Stimulated activated CD4-positive, alpha-beta T cell treated with anti-CD3 and anti-CD28 coated beads, Interleukin-2, amount 100 ng/mL, for 4 hours (primary cell): ENCODE results near the gene AARS2.
"Not testable (repeated sequence)": the region's sequence is repeated elsewhere in the genome, so short reads cannot be mapped to it uniquely, and the experiment has no call there.

Experiments
- DNase-seq: peaks from one replicate; pipeline ENCODE4 v3.0.0-alpha.2; 2020; ENCODE audit warnings: low read depth

AARS2 gene

DNA sequence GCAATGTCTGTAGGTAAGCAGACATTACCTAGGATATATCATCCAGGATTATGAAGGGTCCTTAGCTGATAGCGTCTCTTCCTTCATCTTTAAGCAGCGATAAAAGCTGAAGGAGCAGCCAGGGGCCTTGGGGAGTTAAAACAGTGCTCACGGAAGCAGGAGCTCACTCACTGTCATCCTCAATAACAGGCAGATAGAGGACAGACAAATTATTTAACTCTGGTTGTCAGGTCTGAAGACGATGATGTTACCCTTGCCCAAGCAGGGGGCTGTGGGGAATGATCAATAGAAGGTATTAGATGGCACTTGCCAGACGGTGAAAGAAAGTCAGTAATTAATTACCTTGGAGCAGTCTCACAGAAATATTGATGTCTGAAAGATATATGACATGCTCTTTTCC lies 16.7 kb upstream of the AARS2 start:
- no peak for DNase-seq

DNA sequence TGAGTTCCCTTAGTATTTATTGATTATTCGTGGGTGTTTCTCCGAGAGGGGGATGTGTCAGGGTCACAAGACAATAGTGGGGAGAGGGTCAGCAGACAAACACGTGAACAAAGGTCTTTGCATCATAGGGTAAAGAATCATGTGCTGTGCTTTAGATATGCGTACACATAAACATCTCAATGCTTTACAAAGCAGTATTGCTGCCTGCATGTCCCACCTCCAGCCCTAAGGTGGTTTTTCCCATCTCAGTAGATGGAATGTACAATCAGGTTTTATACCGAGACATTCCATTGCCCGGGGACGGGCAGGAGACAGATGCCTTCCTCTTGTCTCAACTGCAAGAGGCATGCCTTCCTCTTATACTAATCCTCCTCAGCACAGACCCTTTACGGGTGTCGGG lies 15.1 kb upstream of the AARS2 start:
- DNase-seq = not testable (repeated sequence)

DNA sequence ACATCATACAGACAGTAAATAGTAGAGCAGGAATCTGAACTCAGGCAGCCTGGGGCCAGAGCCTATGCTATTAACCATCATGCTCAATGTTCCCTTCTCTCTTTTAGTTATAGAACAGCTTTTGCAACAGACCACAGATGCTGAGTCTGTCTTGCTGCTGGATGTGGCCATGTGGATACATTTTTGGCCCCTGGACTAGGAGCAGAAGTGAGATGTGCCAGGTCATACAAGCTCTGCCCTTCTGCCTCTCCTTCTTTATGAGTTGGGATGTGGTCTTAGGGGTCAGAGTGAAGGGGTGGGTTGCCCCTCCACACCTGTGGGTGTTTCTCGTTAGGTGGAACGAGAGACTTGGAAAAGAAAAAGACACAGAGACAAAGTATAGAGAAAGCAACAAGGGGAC lies 14.6 kb upstream of the AARS2 start:
- DNase-seq = no peak

DNA sequence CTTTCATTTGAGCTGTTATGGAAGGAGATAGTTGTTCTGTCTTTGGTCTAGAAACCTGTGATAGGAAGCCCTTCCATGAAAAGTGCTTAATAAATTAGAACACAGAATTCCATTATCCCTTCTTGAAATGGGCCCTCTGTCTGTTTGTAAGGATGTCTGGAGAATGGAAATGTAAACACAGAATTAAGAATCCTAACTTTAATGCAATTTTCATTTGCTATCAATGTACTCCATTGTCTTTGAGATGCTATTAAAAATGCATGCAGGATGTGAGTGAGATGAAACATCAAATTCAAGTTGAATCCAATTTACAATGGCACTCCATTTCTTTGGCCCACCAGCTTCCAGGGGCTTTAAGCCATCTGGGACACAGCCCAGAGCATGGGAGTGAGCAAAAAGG lies 13.9 kb upstream of the AARS2 start:
- DNase-seq = no peak

DNA sequence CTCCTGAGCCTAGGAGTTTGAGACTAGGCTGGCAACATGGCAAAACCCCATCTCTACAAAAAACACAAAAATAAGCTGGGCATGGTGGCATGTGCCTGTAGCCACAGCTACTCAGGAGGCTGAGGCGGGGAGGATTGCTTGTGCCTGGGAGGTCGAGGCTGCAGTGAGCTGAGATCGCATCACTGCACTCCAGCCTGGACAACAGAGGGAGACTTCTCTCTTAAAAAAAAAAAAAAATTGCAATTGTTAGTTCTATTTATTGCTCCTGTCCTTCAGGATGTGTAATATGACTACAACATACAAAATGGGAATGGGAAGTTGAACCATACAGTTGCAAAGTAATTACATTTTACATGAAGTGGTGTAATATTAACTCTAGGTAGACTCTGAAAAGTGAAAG lies 8.1 kb upstream of the AARS2 start:
- DNase-seq = no peak

DNA sequence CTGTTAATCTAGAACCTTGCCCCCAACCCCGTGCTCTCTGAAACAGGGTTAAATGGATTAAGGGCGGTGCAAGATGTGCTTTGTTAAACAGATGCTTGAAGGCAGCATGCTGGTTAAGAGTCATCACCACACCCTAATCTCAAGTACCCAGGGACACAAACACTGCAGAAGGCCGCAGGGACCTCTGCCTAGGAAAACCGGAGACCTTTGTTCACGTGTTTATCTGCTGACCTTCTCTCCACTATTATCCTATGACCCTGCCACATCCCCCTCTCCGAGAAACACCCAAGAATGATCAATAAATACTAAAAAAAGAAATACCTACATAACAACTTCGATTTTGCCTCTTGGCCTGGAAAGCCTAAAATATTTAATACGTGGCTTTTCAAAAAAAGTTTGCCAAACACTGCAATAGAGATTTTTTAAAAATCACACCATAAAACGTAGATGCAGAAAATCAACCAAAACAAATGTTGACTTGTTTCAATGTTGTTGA lies 4.0 kb upstream of the AARS2 start:
- DNase-seq = not testable (repeated sequence)

DNA sequence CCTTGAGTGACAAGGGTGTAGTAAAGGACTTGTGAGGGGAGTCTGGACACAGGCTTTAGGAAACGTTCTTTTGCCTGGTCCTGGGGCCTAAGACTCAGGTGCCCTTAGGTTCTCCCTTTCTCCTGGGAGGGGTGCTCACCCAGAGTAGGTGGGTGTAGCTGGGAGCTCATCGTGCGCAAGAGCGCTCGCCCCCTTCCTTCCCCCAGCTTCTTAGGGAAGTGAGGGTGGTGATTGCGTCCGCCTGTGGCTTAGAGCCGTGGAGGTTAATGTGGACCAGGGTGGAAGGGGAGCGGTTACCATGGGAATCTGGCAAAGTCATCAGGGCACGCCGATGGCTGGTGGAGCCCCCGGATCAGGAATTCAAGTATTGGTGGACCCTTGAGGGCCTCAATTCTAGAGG lies 3.3 kb upstream of the AARS2 start:
- DNase-seq = no peak

DNA sequence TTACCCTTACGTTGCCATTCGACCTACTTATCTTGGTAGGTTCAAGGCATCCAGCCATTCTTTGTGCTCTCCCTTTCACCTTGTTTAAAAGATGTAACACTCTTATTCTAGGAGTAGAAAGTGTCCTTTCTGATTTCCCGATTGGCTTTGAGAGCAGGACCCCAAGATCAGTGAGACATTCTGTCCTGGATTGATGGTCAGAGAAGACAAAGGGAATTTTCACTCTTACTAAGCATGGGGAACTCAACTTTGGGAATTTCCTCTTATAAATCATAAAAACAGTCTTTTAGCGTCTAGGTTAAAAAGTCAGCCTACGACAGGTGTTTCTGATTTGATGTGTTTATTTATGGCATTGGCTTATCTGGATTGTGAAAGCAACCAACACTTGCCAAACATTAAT lies 2.8 kb upstream of the AARS2 start:
- no peak for DNase-seq

DNA sequence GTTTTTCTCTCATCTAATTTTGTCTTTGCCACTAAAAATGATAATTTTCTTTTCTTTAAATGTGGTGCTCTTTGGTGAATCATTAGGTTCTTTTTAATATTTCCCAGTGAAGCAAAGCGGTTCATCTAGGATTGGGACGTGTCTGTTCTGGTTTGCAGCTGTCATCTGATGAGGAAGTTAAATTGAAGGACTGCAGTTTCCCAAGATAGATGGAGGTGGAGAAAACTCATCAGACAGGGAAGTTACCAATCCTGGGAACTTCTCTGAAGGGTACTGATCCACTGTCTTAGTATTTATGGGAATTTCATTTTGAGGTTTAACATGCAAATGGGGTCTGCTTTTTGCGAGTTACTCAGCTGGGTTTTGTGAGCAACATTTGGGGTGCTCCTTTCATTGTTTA lies 2.4 kb upstream of the AARS2 start:
- DNase-seq = no peak

DNA sequence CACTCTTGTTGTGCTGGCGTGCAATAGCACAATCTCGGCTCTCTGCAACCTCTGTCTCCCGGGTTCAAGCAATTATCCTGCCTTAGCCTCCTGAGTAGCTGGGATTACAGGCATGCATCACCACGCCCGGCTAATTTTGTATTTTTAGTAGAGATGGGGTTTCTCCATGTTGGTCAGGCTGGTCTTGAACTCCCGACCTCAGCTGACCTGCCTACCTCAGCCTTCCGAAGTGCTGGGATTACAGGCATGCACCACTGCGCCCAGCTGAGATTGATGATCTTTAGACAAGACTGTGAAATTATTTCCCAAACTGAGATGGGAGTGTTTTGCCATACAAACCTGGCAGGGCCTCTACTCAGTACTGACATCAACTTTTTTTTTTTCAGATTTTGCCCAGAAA lies 1.5 kb upstream of the AARS2 start:
- not testable (repeated sequence) for DNase-seq

DNA sequence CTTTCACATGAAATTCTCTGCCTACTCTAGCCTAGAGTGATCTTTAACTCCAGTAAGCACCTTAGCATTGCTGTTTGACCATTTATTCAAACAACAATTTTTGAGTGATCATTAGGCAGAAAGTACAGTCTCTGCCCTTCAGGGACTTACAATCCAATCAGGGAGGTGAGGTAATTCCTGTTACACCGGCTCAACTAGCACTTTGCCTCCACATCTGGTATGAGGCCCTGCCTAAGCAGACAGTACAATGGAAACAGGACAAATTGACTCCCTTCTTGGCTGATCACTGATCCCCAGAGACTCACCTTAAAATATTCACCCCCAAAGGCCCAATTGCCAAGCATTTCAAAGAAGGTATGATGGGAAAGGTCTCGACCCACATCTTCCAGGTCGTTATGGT lies 1.4 kb downstream of the AARS2 start:
- no peak for DNase-seq

DNA sequence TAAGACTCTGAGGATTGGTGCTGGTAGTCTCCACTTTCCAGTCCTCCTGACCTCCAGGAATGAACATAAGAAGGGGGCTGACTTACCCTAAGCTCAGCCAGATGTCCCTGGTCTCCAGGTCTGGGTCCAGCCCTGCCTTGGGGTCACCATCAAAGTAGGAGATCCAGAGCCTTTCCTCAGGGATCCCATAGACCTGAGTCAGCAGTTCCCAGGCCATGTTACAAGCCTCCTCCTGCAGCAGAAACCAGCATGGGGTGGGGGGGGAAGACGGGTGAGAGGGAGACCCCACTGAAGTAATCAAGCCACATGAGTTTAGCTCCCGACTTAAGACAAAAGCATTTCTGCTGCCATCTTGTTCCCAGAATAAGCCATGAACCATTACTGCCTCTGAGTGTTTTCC lies 1.8 kb downstream of the AARS2 start:
- DNase-seq = no peak

DNA sequence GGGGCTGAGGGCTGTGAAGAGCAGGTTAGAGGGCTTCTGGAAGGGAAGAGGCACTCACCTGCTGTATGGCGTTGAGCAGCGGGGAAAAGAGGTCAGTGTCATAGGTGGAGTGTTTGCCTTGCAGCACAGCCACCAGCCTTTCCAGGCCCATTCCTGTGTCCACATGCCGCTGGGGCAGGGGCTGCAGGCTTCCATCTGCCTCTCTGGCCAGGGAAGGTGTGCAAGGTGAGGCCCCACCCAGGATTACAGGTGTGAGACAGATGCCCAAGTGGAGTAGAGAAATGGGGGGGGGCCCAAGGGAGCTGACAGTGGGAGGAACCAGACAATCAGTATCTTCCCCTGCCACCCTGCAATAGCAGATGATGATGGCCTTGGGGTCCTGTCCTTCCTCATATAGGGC lies 2.9 kb downstream of the AARS2 start:
- no peak for DNase-seq

DNA sequence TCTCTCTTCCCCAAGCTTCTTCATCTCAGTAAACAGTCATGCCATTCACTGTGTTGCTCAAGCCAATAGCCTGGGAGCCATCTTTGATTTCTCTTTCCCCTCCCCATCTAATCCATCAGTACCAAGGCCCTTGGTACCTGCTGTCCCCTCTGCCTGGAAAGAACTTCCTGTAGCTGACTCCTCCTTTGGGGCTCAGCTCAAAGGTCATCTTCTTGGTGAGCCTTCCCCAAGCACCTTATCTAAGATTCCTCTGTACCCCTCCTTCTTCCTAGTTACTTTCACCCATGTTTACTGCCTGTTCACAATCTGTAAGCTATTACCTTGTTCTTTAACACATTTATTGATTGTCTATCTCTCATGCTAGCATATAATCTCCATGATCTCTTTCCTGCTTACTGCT lies 3.5 kb downstream of the AARS2 start:
- DNase-seq = no peak

DNA sequence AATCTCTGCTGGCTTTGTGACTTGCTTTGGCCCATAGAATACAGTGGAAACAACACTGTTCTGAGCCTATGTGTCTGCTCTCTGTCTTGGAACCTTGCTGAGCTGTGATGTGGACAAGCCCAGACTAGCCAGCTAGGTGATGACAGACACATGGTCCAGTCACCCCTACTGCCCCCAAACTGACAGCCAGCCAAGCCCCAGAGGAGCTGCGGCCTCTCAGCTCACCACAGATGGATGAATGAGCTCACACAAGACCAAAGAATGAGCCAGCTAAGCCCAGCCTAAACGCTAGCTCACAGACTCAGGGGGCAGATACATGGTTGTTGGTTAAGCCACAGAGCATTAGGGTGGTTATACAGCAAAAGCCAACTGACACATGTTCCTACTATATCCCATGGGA lies 4.1 kb downstream of the AARS2 start:
- DNase-seq = no peak

DNA sequence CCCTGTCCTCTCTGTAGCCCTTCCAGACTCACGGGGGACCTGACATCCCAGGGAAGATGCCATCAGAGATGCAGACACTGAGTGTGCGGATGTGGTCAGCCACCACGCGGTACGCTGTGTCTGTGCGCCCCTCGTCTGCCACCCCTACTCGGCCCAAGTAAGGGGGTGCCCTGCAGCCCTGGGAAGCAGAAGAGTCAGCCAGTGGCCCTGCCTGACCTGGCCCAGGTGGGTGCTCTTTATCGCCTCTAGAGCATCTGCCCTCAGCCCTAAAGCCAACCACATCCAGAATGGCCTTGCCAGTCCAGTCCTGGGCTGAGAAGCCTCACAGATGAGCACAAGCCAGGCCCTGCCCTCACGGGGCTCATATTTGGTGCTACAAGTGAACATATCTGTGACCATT lies 5.9 kb downstream of the AARS2 start:
- no peak for DNase-seq

DNA sequence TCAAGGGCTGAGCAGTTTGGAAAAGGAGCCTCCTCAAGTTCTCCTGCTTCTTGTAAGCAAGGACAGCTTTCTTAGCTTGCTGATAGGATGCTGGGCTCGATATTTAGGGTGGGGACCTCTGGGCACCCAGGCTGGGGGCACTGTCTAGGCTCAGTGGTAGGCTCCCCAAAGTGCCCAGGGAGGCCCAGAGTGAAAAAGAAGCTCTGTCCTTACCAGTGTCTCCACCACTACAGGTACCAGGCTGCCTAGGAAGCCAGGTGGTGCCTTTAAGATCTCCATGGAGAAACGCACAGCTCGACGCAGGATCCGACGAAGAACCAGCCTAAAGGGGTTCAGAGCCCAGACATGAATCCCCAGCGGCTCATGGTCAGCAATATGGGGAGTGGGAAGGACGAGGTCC lies 6.4 kb downstream of the AARS2 start:
- DNase-seq = no peak

DNA sequence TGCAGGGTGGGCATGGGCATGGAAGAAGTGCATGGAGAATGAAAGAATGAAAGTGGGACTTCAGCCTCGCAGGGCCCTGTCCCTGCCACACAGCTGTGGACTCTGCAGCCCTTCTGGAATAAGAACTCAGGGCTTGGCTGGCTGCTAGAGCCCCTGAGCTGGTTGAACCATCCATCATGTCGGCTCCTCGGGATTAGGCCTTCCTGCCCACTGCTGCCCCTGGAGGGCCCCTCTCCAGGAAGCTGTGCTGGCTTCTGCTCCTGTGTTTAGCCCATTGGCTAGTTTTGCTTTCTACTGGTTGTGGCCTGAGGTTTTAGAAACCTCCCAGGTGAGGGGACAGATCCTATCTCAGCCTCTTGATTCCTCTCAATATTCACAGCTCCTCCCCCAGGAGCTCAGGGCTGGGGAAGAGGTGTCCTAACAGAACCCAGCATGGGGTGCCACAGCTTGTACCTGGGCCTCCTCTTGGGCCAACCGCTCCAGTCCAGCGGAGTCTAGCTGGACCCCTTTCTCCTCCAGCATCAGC lies 7.9 kb downstream of the AARS2 start:
- DNase-seq = no peak

DNA sequence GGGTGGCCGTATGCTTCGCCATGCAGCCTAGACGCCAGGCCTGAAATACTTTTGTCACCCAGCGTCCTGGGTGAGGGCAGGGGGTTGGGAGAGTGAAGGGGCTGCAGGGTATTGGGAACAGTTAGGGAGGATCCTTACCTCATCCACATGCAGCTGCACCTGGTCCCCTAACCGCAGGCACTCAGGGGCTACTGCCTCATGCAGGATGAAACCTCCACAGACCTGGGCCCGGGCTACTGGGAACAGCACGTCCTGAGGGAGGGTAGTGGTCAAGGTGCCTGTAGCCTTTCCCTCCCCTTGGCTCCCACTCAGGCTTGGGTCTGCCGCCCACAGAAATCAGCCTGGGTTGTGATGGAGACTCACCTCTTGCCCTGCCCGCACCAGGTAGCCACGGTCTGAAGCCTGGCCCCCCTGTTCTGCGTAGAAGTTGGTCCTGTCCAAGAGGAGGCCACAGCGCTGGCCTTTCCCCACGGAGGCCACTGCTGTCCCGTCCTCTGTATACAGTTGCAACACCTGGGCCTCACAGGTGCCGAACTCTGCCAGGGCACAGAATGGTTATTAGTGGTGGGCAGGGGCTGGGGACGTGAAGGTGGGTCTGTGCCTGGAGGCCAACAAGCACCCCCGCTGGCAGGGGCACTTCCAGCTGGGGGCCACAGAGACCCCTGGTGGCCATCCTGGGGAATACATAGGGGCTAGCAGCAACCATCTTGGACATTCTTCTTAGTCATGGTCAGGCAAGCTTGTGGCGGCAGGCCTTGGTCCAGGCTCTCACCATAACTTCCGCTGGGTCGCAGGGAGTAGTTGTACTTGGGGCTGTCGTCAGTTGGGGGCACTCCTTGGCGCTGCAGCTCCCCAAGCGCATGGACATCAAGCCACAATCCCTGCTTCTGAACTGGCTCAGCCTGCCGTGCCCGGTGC lies 8.6 kb downstream of the AARS2 start:
- peak; percentile 26 for DNase-seq

DNA sequence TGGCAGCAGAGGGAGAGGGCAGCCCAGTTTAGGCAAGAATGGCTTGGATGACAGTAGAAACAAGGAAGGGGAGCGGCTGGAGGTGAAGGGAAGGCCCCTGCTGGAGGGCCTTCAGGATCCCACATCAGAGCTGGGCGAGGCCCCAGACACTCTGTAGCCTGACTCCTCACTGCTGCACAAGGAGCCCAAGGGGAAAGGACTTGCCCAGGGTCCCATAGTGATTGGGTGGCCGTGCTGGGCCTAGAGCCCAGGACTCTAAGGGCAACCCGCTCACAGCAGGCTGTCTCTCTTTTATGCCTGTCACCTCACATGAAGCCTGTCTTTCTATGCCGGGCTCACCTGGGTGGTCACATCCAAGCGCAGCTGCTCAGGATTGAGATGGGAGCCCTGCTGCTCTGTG lies 9.3 kb downstream of the AARS2 start:
- no peak for DNase-seq

DNA sequence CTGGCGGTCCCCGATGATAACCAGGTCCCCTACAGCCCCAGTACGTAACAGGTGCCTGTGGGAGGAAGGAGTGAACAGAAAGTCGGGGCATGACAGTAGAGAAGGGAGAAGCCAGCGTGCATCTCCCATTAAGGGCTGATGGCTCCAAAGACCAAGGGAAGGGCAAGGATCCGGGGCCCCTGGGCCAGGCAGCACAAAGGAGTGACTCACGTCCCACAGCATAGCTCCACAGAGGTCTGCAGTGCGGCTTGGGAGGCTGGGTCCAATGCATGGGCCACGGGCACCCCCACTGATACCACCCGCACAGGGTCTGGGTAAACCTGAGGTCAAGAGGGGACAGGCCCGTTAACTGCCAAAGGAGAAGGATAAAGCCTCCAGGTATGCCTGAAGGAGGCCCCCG lies 10.3 kb downstream of the AARS2 start:
- no peak for DNase-seq

DNA sequence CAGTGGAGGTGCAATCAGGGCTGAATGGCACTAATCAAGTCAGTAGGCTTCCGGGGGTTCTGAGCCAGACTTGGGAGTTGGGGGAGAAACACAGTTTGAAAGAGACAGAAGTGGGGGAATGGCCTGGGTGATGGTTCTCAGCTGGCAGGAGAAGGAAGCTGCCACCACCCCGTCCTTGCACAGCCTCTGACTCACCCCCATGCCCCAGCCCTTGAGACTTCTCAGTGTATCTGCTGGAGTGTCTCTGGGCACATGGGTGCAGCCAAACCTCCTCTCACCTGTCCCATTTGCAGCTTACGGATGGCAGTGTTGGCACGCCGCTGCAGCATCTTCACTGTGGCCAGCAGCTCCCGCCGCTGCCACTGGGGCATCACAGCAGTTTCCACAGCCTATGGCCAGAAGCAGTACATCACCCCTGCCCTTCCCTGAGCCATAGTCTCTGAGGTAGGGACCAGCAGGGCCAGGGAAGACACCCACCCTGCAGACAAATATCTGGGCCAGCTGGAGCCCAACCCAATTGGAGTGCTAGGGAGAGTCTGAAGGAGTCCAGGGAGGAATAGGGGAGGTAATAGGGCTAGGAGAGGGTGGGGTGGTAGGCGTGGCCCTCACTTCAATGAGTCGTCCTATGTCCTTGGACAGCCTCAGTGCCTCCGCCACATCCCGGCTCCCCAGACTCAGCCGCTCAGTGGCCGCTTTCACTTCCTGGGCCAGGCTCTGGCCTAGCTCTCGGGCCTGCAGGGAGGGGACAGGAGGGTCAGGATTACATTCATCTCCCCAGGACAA lies 11.2 kb downstream of the AARS2 start:
- no peak for DNase-seq

DNA sequence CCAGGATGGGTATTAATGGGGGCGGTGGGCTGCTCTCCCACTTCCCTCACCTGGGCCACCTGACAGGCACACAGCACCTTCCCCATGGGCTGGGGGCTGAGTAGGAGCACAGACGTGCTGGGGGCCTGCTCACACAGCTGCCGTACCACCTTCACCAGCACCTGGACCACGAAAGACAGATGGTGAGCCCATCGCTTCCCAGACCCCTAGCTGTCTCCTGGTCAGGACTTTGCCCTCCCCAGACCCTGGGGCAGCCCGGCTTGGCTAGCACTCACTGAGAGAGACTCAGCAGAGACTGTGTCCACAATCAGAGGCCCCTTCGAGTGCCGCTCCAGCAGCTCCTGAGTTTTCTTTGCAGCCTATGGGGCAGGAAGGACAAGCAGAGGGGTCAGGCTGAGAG lies 12.0 kb downstream of the AARS2 start:
- DNase-seq = no peak
